Smooth muscle cell of the pulmonary artery (primary cell): ENCODE results near the gene FALEC. TPM values are rescaled to one million over a fixed set of nuclear protein-coding genes. Genes with fewer than 3 reads are reported as not detected.

Source experiments
- total RNA-seq: library from RNA; depleted of rRNA; stranded (reverse); fragments of >200 nt; gene quantifications from 2 replicates; pipeline ENCODE4 v1.2.3, GENCODE V29; 2014

The FALEC gene
- total RNA-seq = 0.23 and 0.33 TPM in 2 replicates

DNA sequence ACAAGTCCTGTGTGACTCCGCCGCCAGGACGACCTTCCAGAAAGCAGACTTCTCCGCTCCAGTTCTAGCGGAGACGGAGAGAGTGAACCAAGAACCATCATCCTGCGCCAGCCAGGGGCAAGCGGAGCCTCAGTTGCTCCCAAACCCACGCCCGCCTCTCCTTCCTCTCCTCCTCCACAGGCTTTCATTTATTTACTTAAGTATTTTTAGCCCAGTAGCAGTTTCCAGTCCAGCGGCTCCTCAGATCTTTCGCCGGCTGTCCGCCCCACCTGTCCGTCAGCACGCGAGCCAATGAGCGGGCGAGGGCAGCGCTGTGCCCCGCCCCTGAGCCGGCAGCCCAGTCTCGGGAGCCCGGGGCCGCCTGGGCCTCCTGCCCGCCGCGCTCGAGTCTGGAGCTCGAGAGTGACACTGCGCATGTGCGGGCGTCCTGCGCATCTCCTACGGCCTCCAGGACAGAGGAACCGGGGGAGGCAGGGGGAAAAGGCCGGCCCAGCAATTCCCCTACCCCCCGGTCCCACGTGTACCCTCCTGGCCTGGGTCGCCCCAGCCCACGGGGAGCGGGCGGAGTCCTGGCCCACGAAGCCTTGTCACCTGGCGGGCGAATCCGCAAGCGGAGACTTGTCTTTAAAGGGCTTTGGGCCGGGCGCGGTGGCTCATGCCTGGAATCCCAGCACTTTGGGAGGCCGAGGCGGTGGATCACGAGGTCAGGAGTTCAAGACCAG is at the start of gene FALEC:
FALEC (plus strand) TSS at position 425 of the 722 bp plus-strand sequence.

GRCh38 chr1:150486966-150487762 is 28.4 kb upstream of the FALEC start, which contains the start of gene TARS2:
Gene TARS2, plus strand, starts transcription at chr1:150487419. Its CDS starts 32 bp downstream, at chr1:150487451.

DNA sequence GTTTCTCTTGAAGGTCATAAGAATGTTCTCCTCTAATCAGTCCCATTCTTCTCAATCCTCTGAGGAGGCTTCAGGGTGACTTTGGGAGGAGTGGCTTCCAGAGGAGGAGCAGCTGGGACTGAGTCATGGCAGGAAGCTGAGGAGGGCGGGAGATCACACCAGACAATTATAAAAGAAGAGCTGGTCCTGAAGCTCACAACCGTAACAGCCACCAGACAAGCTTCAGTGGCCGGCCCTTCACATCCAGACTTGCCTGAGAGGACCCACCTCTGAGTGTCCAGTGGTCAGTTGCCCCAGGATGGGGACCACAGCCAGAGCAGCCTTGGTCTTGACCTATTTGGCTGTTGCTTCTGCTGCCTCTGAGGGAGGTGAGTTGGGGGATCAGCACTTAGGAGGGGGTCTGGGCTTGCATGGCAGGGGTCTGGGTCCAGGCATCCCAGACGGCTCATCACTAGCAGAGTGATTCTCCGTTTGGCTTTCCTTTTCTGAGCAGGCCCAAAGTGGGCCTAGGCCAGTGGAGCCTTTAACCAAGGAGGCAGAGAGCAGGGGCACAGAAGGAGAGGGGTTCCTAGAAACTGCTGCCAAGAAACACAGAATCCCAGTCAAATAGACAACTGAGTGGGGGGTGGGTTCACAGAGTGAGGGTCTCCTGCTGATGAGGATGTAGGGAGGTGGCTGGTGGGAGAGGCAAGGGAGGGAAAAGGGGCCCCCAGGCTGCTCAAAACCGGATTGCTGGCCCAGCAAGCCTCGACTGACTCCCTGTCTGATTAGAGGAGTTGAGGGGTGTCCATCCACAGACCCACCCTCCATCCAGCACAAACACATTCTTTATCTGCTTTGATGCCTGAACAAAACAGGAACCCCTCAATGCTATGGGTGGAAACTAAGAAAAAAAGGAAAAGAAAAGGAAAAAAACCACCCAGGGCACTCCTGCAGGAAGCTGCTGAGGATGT is 7.4 kb upstream of the FALEC start, which contains the start of gene ECM1:
ECM1 (plus strand) TSS at position 198 of the 953 bp plus-strand sequence; CDS start at position 299, 101 bp downstream.

GRCh38 chr1:150548632-150549495 is 33.3 kb downstream of the FALEC start, which contains the start of gene ADAMTSL4:
Gene ADAMTSL4, plus strand, starts transcription at chr1:150549408. Its CDS starts 2,881 bp downstream, at chr1:150552289.

DNA sequence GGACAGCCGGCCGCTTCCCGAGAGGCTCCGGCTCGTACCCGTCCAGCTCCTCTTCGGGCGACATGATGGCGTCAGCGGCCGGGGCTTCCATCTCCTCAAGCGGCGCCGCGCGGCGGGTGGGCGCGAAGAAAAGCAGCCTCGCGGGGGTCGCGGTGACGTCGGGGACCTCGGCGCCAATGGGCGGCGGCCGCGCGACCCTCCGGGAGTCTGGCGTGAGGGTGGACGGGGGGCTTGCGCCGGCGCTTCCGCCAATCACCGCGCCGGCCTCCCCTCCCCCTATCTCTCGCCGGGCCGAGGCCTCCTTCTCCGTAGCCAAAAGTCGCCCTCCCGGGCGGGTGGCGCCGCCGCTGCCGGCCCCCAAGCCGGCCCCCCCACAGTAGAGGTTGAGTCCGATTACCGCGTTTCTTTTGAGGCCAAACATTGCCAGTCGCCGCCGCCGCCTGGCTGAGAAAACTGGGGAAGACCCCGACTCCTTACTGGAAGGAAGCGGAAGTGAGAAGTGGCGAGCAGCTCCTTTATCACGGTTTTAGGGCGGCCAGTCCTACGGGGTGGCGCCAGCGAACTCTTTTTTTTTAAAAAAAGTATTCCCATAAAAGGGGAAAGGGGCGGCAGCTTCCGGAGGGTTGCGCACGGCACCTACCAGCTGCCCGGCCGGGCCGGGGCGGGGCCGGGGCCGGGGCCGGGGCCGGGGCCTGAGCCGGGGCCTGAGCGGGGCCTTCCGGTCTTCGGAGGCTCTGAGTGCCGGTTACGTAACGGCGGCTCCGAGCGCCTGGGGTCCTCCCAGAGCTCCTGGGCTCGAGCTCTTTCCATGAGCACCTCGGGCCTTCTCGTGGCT is 63.8 kb downstream of the FALEC start, which contains the start of gene MCL1:
MCL1 (minus strand) TSS at position 501 of the 835 bp plus-strand sequence; CDS start at position 421, 80 bp downstream.

Other genes with a start within 250 kb of the FALEC start
- gene APH1A, start 246.7 kb upstream of the FALEC start, total RNA-seq = 74.9 and 83.1 TPM in 2 replicates
- 19.5 and 38.5 TPM in 2 replicates for gene C1orf54, start 243.0 kb upstream of the FALEC start, total RNA-seq
- 6.0 and 6.6 TPM in 2 replicates for gene CIART, start 233.2 kb upstream of the FALEC start, total RNA-seq
- gene MRPS21, start 221.9 kb upstream of the FALEC start, total RNA-seq = 31.5 and 32.2 TPM in 2 replicates
- 29.5 and 30.9 TPM in 2 replicates for gene PRPF3, start 194.2 kb upstream of the FALEC start, total RNA-seq
- gene RPRD2, start 151.6 kb upstream of the FALEC start, total RNA-seq = 7.8 and 10.8 TPM in 2 replicates
- gene TARS2, start 28.3 kb upstream of the FALEC start, total RNA-seq = 21.5 and 25.9 TPM in 2 replicates
- gene ECM1, start 7.6 kb upstream of the FALEC start, total RNA-seq = 42.9 and 72.5 TPM in 2 replicates
- 13.4 and 31.1 TPM in 2 replicates for gene ADAMTSL4, start 33.7 kb downstream of the FALEC start, total RNA-seq
- gene MCL1, start 63.9 kb downstream of the FALEC start, total RNA-seq = 208 and 219 TPM in 2 replicates
- 54.9 and 62.0 TPM in 2 replicates for gene ENSA, start 113.9 kb downstream of the FALEC start, total RNA-seq
- 9.9 and 14.2 TPM in 2 replicates for gene GOLPH3L, start 181.4 kb downstream of the FALEC start, total RNA-seq
- not detected in 2 replicates for gene HORMAD1, start 205.1 kb downstream of the FALEC start, total RNA-seq